Activated CD4-positive, alpha-beta memory T cell treated with anti-CD3 and anti-CD28 coated beads, Interleukin-2, amount 10 ng/mL, durations not matched to agents 7 days and 5 days (primary cell): ENCODE measurements around the gene C19orf85. TPM values are rescaled to one million over a fixed set of nuclear protein-coding genes. Genes with fewer than 3 reads are reported as not detected.
A peak's percentile ranks its signal among the peaks of the same experiment; 100 is the strongest.
"Not testable (repeated sequence)": the region's sequence is repeated elsewhere in the genome, so short reads cannot be mapped to it uniquely, and the experiment has no call there.

Experiments used
- CTCF ChIA-PET: fragments of 350-600 bp; sonication (Branson Sonifier 250); formaldehyde crosslinking; loops from one replicate; lab custom pipeline; 2021; ENCODE audit warnings: antibody characterized with exemption, inconsistent platforms; lab: Charles Lee
- POLR2A ChIA-PET: fragments of 350-600 bp; sonication (Branson Sonifier 250); formaldehyde crosslinking; loops from one replicate; lab custom pipeline; 2021; ENCODE audit warnings: antibody characterized with exemption; lab: Charles Lee
- DNase-seq: peaks from one replicate; pipeline ENCODE4 v3.0.0-alpha.2; 2020
- H3K27ac Mint-ChIP-seq: one replicate; pipeline ENCODE4 v1.8.0; 2021; ENCODE audit warnings: mild to moderate bottlenecking, mixed read lengths
- H3K27me3 Mint-ChIP-seq: one replicate; pipeline ENCODE4 v1.8.0; 2021; ENCODE audit warnings: mixed read lengths
- H3K36me3 Mint-ChIP-seq: one replicate; pipeline ENCODE4 v1.8.0; 2021; ENCODE audit warnings: low read depth, mixed read lengths
- H3K4me1 Mint-ChIP-seq: one replicate; pipeline ENCODE4 v1.8.0; 2021; ENCODE audit warnings: mixed read lengths
- H3K4me3 Mint-ChIP-seq: one replicate; pipeline ENCODE4 v1.8.0; 2021; ENCODE audit warnings: mild to moderate bottlenecking, mixed read lengths
- H3K9me3 Mint-ChIP-seq: one replicate; pipeline ENCODE4 v1.8.0; 2021; ENCODE audit warnings: mixed read lengths
- total RNA-seq, 2 experiments: library from RNA; stranded (reverse); gene quantifications; one replicate each; pipeline ENCODE4 v1.2.3, GENCODE V29; 2021

The C19orf85 gene
- total RNA-seq, 2 experiments from 2014 or later: not detected

GRCh38 chr19:55449469-55449868 lies 15.1 kb downstream of the C19orf85 start:
- Mint-ChIP-seq H3K4me1 (peaks cover 4% of the 10 kb centered on the region), H3K9me3 (no peaks in the 10 kb centered on the region), H3K27ac (no peak overlapping the region), H3K4me3 (no peak overlapping the region), H3K36me3 (no peaks in the 10 kb centered on the region), H3K27me3 (peaks cover 30% of the 10 kb centered on the region)
- DNase-seq: no peak
- ChIA-PET POLR2A (interaction anchor here (1.2 kb wide), 1 partner anchor 42 kb away, joined by 4 read pairs; the partner anchor contains the start of gene UBE2S), CTCF (interaction anchor here (0.8 kb wide), 1 partner anchor 54 kb away, joined by 3 read pairs; no protein-coding TSS in a partner anchor)

- DNase-seq, POLR2A ChIA-PET, H3K4me1 Mint-ChIP-seq, H3K36me3 Mint-ChIP-seq, H3K9me3 Mint-ChIP-seq, H3K4me3 Mint-ChIP-seq, H3K27ac Mint-ChIP-seq, CTCF ChIA-PET: not testable (repeated sequence)
- peaks cover 40% of the 10 kb centered on the region for H3K27me3 Mint-ChIP-seq
These were observed 16.4 kb downstream of the C19orf85 start for GRCh38 chr19:55448175-55448490.

GRCh38 chr19:55447421-55448174 lies 17.0 kb downstream of the C19orf85 start:
- H3K9me3 Mint-ChIP-seq: no peaks in the 10 kb centered on the region
- H3K27me3 Mint-ChIP-seq: peaks cover 45% of the 10 kb centered on the region
- no peak overlapping the region for H3K4me3 Mint-ChIP-seq
- H3K4me1 Mint-ChIP-seq: peaks cover 2% of the 10 kb centered on the region
- POLR2A ChIA-PET: no interaction called here
- CTCF ChIA-PET: no interaction called here
- no peaks in the 10 kb centered on the region for H3K36me3 Mint-ChIP-seq
- no peak for DNase-seq
- H3K27ac Mint-ChIP-seq: no peak overlapping the region

- POLR2A ChIA-PET: no interaction called here
- peaks cover under 1% of the 10 kb centered on the region for H3K36me3 Mint-ChIP-seq
- H3K4me3 Mint-ChIP-seq: no peak overlapping the region
- no peaks in the 10 kb centered on the region for H3K9me3 Mint-ChIP-seq
- CTCF ChIA-PET: interaction anchor here (0.6 to 1.0 kb wide), 3 partner anchors 9 to 81 kb away, joined by 3 to 4 read pairs (median 4); no protein-coding TSS in a partner anchor
- peaks cover 50% of the 10 kb centered on the region for H3K27me3 Mint-ChIP-seq
- DNase-seq: no peak
- H3K4me1 Mint-ChIP-seq: peaks cover 8% of the 10 kb centered on the region
- no peak overlapping the region for H3K27ac Mint-ChIP-seq
These were observed 18.5 kb downstream of the C19orf85 start for GRCh38 chr19:55446060-55446459.

GRCh38 chr19:55444646-55445045 lies 19.9 kb downstream of the C19orf85 start:
- no peak overlapping the region for H3K27ac Mint-ChIP-seq
- no peaks in the 10 kb centered on the region for H3K9me3 Mint-ChIP-seq
- H3K27me3 Mint-ChIP-seq: peaks cover 45% of the 10 kb centered on the region
- DNase-seq: no peak
- ChIA-PET POLR2A (no interaction called here), CTCF (no interaction called here)
- H3K4me1 Mint-ChIP-seq: peaks cover 12% of the 10 kb centered on the region
- H3K36me3 Mint-ChIP-seq: peaks cover 3% of the 10 kb centered on the region
- no peak overlapping the region for H3K4me3 Mint-ChIP-seq

GRCh38 chr19:55443824-55444480 lies 20.6 kb downstream of the C19orf85 start:
- Mint-ChIP-seq H3K36me3 (peaks cover 3% of the 10 kb centered on the region), H3K27ac (no peak overlapping the region), H3K4me1 (peaks cover 12% of the 10 kb centered on the region), H3K4me3 (no peak overlapping the region), H3K27me3 (peaks cover 52% of the 10 kb centered on the region), H3K9me3 (no peaks in the 10 kb centered on the region)
- ChIA-PET CTCF (no interaction called here), POLR2A (no interaction called here)
- DNase-seq: no peak

- no peak for DNase-seq
- Mint-ChIP-seq H3K27me3 (peaks cover 55% of the 10 kb centered on the region), H3K4me3 (no peak within 1 kb of the TSS), H3K9me3 (no peaks in the 10 kb centered on the region), H3K36me3 (peaks cover 3% of the 10 kb centered on the region), H3K4me1 (peaks cover 12% of the 10 kb centered on the region), H3K27ac (no peak within 1 kb of the TSS)
- ChIA-PET CTCF (no interaction called here), POLR2A (no interaction called here)
These were observed 21.3 kb downstream of the C19orf85 start, which contains the start of gene SHISA7 for GRCh38 chr19:55443045-55443823. Gene SHISA7, minus strand, starts transcription at chr19:55443300. Its CDS starts 437 bp downstream, at chr19:55442863.

GRCh38 chr19:55442372-55442961 lies 22.1 kb downstream of the C19orf85 start:
- Mint-ChIP-seq H3K27ac (no peak overlapping the region), H3K9me3 (no peaks in the 10 kb centered on the region), H3K4me1 (peaks cover 12% of the 10 kb centered on the region), H3K27me3 (peaks cover 55% of the 10 kb centered on the region), H3K4me3 (no peak overlapping the region), H3K36me3 (peaks cover 3% of the 10 kb centered on the region)
- ChIA-PET POLR2A (no interaction called here), CTCF (no interaction called here)
- no peak for DNase-seq

GRCh38 chr19:55441692-55442321 lies 22.7 kb downstream of the C19orf85 start:
- Mint-ChIP-seq H3K9me3 (no peaks in the 10 kb centered on the region), H3K4me1 (peaks cover 12% of the 10 kb centered on the region), H3K4me3 (no peak overlapping the region), H3K27ac (peak overlapping the region; percentile 16), H3K36me3 (peaks cover 3% of the 10 kb centered on the region), H3K27me3 (peaks cover 55% of the 10 kb centered on the region)
- no peak for DNase-seq
- POLR2A ChIA-PET: no interaction called here
- CTCF ChIA-PET: no interaction called here

GRCh38 chr19:55441319-55441691 lies 23.2 kb downstream of the C19orf85 start:
- no peak for DNase-seq
- POLR2A ChIA-PET: no interaction called here
- Mint-ChIP-seq H3K4me3 (no peak overlapping the region), H3K27ac (peak overlapping the region; percentile 8), H3K4me1 (peaks cover 12% of the 10 kb centered on the region), H3K9me3 (no peaks in the 10 kb centered on the region), H3K27me3 (peaks cover 55% of the 10 kb centered on the region), H3K36me3 (peaks cover 3% of the 10 kb centered on the region)
- CTCF ChIA-PET: no interaction called here

- ChIA-PET POLR2A (no interaction called here), CTCF (no interaction called here)
- peaks cover 12% of the 10 kb centered on the region for H3K4me1 Mint-ChIP-seq
- peaks cover 3% of the 10 kb centered on the region for H3K36me3 Mint-ChIP-seq
- no peak for DNase-seq
- H3K4me3 Mint-ChIP-seq: no peak overlapping the region
- H3K27ac Mint-ChIP-seq: no peak overlapping the region
- peaks cover 51% of the 10 kb centered on the region for H3K27me3 Mint-ChIP-seq
- H3K9me3 Mint-ChIP-seq: no peaks in the 10 kb centered on the region
These were observed 24.0 kb downstream of the C19orf85 start for GRCh38 chr19:55440411-55441105.

- Mint-ChIP-seq H3K4me3 (no peak overlapping the region), H3K27ac (no peak overlapping the region), H3K27me3 (peaks cover 39% of the 10 kb centered on the region), H3K4me1 (peaks cover 12% of the 10 kb centered on the region), H3K36me3 (peaks cover 3% of the 10 kb centered on the region), H3K9me3 (no peaks in the 10 kb centered on the region)
- ChIA-PET POLR2A (no interaction called here), CTCF (no interaction called here)
- no peak for DNase-seq
These were observed 25.5 kb downstream of the C19orf85 start for GRCh38 chr19:55439052-55439451.
